SU-DHL-6 (cell line): ENCODE data around the gene TBX3.

Experiments
- EZH2phosphoT487 ChIP-seq: fragments of 200-600 bp; sonication (generic), shearing (Covaris generic); conservative IDR thresholded peaks from 2 replicates; pipeline ENCODE4 v1.6.1; 2018; ENCODE audit warnings: mild to moderate bottlenecking, antibody characterized with exemption, low read length, moderate library complexity, mixed read lengths
- TF ChIP-seq, protein P1 (sequence below): fragments of 200-600 bp; sonication (generic); IDR thresholded peaks from one replicate; pipeline ENCODE4 v1.5.1; 2017; ENCODE audit warnings: antibody characterized with exemption, mild to moderate bottlenecking, low read length, moderate library complexity; ENCODE audit not compliant: insufficient read depth, poor library complexity, severe bottlenecking

DNA sequence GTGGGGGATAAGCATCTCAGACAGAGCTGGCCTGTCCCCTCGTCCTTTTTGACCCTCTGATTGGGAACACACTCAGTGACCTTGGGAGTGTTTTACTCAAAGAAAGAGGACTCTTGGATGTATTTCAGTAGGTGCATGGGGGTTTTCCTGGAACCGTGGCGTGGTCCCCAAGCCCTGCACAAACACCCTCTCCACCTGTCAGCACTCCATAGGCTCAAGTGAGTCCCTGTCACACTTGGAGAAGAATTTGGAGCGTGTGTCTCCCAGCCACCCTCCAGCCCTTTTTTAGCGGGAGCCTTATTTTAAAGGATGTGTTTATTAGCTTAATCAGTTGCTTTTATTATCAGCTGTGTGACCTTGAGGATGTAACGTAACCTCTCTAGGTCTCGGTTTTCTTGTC lies 37.3 kb upstream of the TBX3 start:
- TF ChIP-seq EZH2phosphoT487: no peak
- TF ChIP-seq, protein P1, sequence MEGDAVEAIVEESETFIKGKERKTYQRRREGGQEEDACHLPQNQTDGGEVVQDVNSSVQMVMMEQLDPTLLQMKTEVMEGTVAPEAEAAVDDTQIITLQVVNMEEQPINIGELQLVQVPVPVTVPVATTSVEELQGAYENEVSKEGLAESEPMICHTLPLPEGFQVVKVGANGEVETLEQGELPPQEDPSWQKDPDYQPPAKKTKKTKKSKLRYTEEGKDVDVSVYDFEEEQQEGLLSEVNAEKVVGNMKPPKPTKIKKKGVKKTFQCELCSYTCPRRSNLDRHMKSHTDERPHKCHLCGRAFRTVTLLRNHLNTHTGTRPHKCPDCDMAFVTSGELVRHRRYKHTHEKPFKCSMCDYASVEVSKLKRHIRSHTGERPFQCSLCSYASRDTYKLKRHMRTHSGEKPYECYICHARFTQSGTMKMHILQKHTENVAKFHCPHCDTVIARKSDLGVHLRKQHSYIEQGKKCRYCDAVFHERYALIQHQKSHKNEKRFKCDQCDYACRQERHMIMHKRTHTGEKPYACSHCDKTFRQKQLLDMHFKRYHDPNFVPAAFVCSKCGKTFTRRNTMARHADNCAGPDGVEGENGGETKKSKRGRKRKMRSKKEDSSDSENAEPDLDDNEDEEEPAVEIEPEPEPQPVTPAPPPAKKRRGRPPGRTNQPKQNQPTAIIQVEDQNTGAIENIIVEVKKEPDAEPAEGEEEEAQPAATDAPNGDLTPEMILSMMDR: no peak
